ENCODE data around the gene DNAH9.

Gene DNAH9

GRCh38 chr17:11853321-11854151 lies 255.3 kb downstream of the DNAH9 start:
- Mint-ChIP-seq H3K4me1 (ENCODE audit: low read depth) (no peaks in the 10 kb centered on the region), H3K4me3 (no peak overlapping the region), H3K27ac (no peak overlapping the region), H3K27me3 (peaks cover 4% of the 10 kb centered on the region), H3K36me3 (ENCODE audit: low read depth) (no peaks in the 10 kb centered on the region), H3K9me3 (peaks cover 16% of the 10 kb centered on the region)

- H3K27me3 Mint-ChIP-seq = peaks cover 4% of the 10 kb centered on the region
- H3K36me3 Mint-ChIP-seq (ENCODE audit: low read depth) = no peaks in the 10 kb centered on the region
- H3K9me3 Mint-ChIP-seq = peaks cover 12% of the 10 kb centered on the region
- H3K4me3 Mint-ChIP-seq = no peak overlapping the region
- no peaks in the 10 kb centered on the region for H3K4me1 Mint-ChIP-seq (ENCODE audit: low read depth)
- H3K27ac Mint-ChIP-seq = no peak overlapping the region
Measured at GRCh38 chr17:11855306-11855705, 257.0 kb downstream of the DNAH9 start.

GRCh38 chr17:11857006-11857405 lies 258.7 kb downstream of the DNAH9 start:
- H3K4me1 Mint-ChIP-seq (ENCODE audit: low read depth) = no peaks in the 10 kb centered on the region
- H3K9me3 Mint-ChIP-seq = peaks cover 9% of the 10 kb centered on the region
- H3K27me3 Mint-ChIP-seq = no peaks in the 10 kb centered on the region
- no peak overlapping the region for H3K27ac Mint-ChIP-seq
- H3K4me3 Mint-ChIP-seq = no peak overlapping the region
- H3K36me3 Mint-ChIP-seq (ENCODE audit: low read depth) = no peaks in the 10 kb centered on the region

- peaks cover 9% of the 10 kb centered on the region for H3K27me3 Mint-ChIP-seq
- no peaks in the 10 kb centered on the region for H3K36me3 Mint-ChIP-seq (ENCODE audit: low read depth)
- no peaks in the 10 kb centered on the region for H3K4me1 Mint-ChIP-seq (ENCODE audit: low read depth)
- peaks cover 11% of the 10 kb centered on the region for H3K9me3 Mint-ChIP-seq
- H3K4me3 Mint-ChIP-seq = no peak overlapping the region
- no peak overlapping the region for H3K27ac Mint-ChIP-seq
Measured at GRCh38 chr17:11869680-11870394, 271.6 kb downstream of the DNAH9 start.

- H3K4me3 Mint-ChIP-seq = no peak overlapping the region
- H3K27me3 Mint-ChIP-seq = peaks cover 9% of the 10 kb centered on the region
- H3K27ac Mint-ChIP-seq = no peak overlapping the region
- no peaks in the 10 kb centered on the region for H3K36me3 Mint-ChIP-seq (ENCODE audit: low read depth)
- no peaks in the 10 kb centered on the region for H3K4me1 Mint-ChIP-seq (ENCODE audit: low read depth)
- H3K9me3 Mint-ChIP-seq = peaks cover 11% of the 10 kb centered on the region
Measured at GRCh38 chr17:11871773-11872172, 273.5 kb downstream of the DNAH9 start.

- peaks cover 8% of the 10 kb centered on the region for H3K27me3 Mint-ChIP-seq
- no peak overlapping the region for H3K4me3 Mint-ChIP-seq
- H3K9me3 Mint-ChIP-seq = peaks cover 3% of the 10 kb centered on the region
- no peaks in the 10 kb centered on the region for H3K4me1 Mint-ChIP-seq (ENCODE audit: low read depth)
- no peak overlapping the region for H3K27ac Mint-ChIP-seq
- no peaks in the 10 kb centered on the region for H3K36me3 Mint-ChIP-seq (ENCODE audit: low read depth)
Measured at GRCh38 chr17:11874756-11875155, 276.5 kb downstream of the DNAH9 start.

- Mint-ChIP-seq H3K36me3 (ENCODE audit: low read depth) (no peaks in the 10 kb centered on the region), H3K9me3 (no peaks in the 10 kb centered on the region), H3K4me1 (ENCODE audit: low read depth) (no peaks in the 10 kb centered on the region), H3K4me3 (no peak overlapping the region), H3K27ac (no peak overlapping the region), H3K27me3 (no peaks in the 10 kb centered on the region)
Measured at GRCh38 chr17:11880714-11881113, 282.4 kb downstream of the DNAH9 start.

- H3K27me3 Mint-ChIP-seq = no peaks in the 10 kb centered on the region
- no peaks in the 10 kb centered on the region for H3K4me1 Mint-ChIP-seq (ENCODE audit: low read depth)
- no peak overlapping the region for H3K4me3 Mint-ChIP-seq
- H3K9me3 Mint-ChIP-seq = no peaks in the 10 kb centered on the region
- no peaks in the 10 kb centered on the region for H3K36me3 Mint-ChIP-seq (ENCODE audit: low read depth)
- no peak overlapping the region for H3K27ac Mint-ChIP-seq
Measured at GRCh38 chr17:11882716-11883115, 284.4 kb downstream of the DNAH9 start.

- Mint-ChIP-seq H3K27ac (no peak overlapping the region), H3K4me3 (no peak overlapping the region), H3K4me1 (ENCODE audit: low read depth) (no peaks in the 10 kb centered on the region), H3K27me3 (no peaks in the 10 kb centered on the region), H3K9me3 (no peaks in the 10 kb centered on the region), H3K36me3 (ENCODE audit: low read depth) (no peaks in the 10 kb centered on the region)
Measured at GRCh38 chr17:11885051-11885450, 286.8 kb downstream of the DNAH9 start.

- H3K9me3 Mint-ChIP-seq = peaks cover 7% of the 10 kb centered on the region
- H3K4me1 Mint-ChIP-seq (ENCODE audit: low read depth) = no peaks in the 10 kb centered on the region
- H3K36me3 Mint-ChIP-seq (ENCODE audit: low read depth) = no peaks in the 10 kb centered on the region
- no peaks in the 10 kb centered on the region for H3K27me3 Mint-ChIP-seq
- H3K27ac Mint-ChIP-seq = no peak overlapping the region
- H3K4me3 Mint-ChIP-seq = no peak overlapping the region
Measured at GRCh38 chr17:11889266-11889665, 291.0 kb downstream of the DNAH9 start.

- H3K27ac Mint-ChIP-seq = no peak overlapping the region
- H3K9me3 Mint-ChIP-seq = peaks cover 7% of the 10 kb centered on the region
- H3K4me1 Mint-ChIP-seq (ENCODE audit: low read depth) = no peaks in the 10 kb centered on the region
- H3K36me3 Mint-ChIP-seq (ENCODE audit: low read depth) = no peaks in the 10 kb centered on the region
- no peaks in the 10 kb centered on the region for H3K27me3 Mint-ChIP-seq
- no peak overlapping the region for H3K4me3 Mint-ChIP-seq
Measured at GRCh38 chr17:11893862-11894261, 295.6 kb downstream of the DNAH9 start.

- no peaks in the 10 kb centered on the region for H3K36me3 Mint-ChIP-seq (ENCODE audit: low read depth)
- no peak overlapping the region for H3K27ac Mint-ChIP-seq
- H3K4me1 Mint-ChIP-seq (ENCODE audit: low read depth) = no peaks in the 10 kb centered on the region
- H3K4me3 Mint-ChIP-seq = no peak overlapping the region
- peaks cover 4% of the 10 kb centered on the region for H3K27me3 Mint-ChIP-seq
- H3K9me3 Mint-ChIP-seq = peaks cover 7% of the 10 kb centered on the region
Measured at GRCh38 chr17:11896199-11896598, 297.9 kb downstream of the DNAH9 start.

GRCh38 chr17:11898526-11899235 lies 300.4 kb downstream of the DNAH9 start:
- Mint-ChIP-seq H3K27ac (no peak overlapping the region), H3K27me3 (peaks cover 4% of the 10 kb centered on the region), H3K4me3 (no peak overlapping the region), H3K36me3 (ENCODE audit: low read depth) (no peaks in the 10 kb centered on the region), H3K4me1 (ENCODE audit: low read depth) (no peaks in the 10 kb centered on the region), H3K9me3 (peaks cover 3% of the 10 kb centered on the region)

- no peak overlapping the region for H3K27ac Mint-ChIP-seq
- no peaks in the 10 kb centered on the region for H3K36me3 Mint-ChIP-seq (ENCODE audit: low read depth)
- H3K9me3 Mint-ChIP-seq = peaks cover under 1% of the 10 kb centered on the region
- no peaks in the 10 kb centered on the region for H3K4me1 Mint-ChIP-seq (ENCODE audit: low read depth)
- peaks cover 4% of the 10 kb centered on the region for H3K27me3 Mint-ChIP-seq
- no peak overlapping the region for H3K4me3 Mint-ChIP-seq
Measured at GRCh38 chr17:11899537-11899942, 301.3 kb downstream of the DNAH9 start.

GRCh38 chr17:11900041-11900476 lies 301.8 kb downstream of the DNAH9 start:
- Mint-ChIP-seq H3K27ac (no peak overlapping the region), H3K36me3 (ENCODE audit: low read depth) (no peaks in the 10 kb centered on the region), H3K9me3 (peaks cover 3% of the 10 kb centered on the region), H3K27me3 (peaks cover 4% of the 10 kb centered on the region), H3K4me1 (ENCODE audit: low read depth) (no peaks in the 10 kb centered on the region), H3K4me3 (no peak overlapping the region)

All from stimulated activated naive CD8-positive, alpha-beta T cell treated with anti-CD3 and anti-CD28 coated beads, Interleukin-15, Interleukin-2, amounts not matched to agents 100 ng/mL and 50 ng/mL, for 24 hours (primary cell).